Lung (tissue), 12 donors: ENCODE measurements around the gene CYRIA. TPM values are rescaled to one million over a fixed set of nuclear protein-coding genes. Genes with fewer than 3 reads are reported as not detected.

Experiments
- ATAC-seq: fragments of 200-7000 bp; cut with Tn5 transposase; one replicate; pipeline ENCODE4 v1.9.1; 2020; ENCODE audit warnings: moderate number of reproducible peaks; ENCODE audit not compliant: insufficient read depth, low FRiP score
- DNase-seq, 3 donors: peaks; one replicate each; pipeline ENCODE4 v3.0.0-alpha.2; 2013 to 2017
- H3K27ac ChIP-seq, 2 donors: one replicate each; pipeline ENCODE4 v1.5.1; 2013; ENCODE audit warnings: mild to moderate bottlenecking in 2 of 2, moderate library complexity in 2 of 2, control low read depth in 1 of 2, inconsistent platforms in 1 of 2, low read depth in 1 of 2, low read length in 1 of 2
- H3K27me3 ChIP-seq, 3 donors: one replicate each; pipeline ENCODE4 v1.5.1; 2013; ENCODE audit warnings: low read length in 2 of 3; ENCODE audit not compliant: control insufficient read depth in 3 of 3, insufficient read depth in 3 of 3
- H3K36me3 ChIP-seq, 4 donors: one replicate each; pipeline ENCODE4 v1.5.1; 2013; ENCODE audit warnings: low read length in 4 of 4, mild to moderate bottlenecking in 1 of 4, moderate library complexity in 1 of 4; ENCODE audit not compliant: control insufficient read depth in 4 of 4, insufficient read depth in 4 of 4
- H3K4me1 ChIP-seq, 5 donors: one replicate each; pipeline ENCODE4 v1.5.1; 2013; ENCODE audit warnings: low read length in 5 of 5, mild to moderate bottlenecking in 2 of 5, moderate library complexity in 1 of 5; ENCODE audit not compliant: control insufficient read depth in 5 of 5, insufficient read depth in 5 of 5
- H3K4me3 ChIP-seq: one replicate; pipeline ENCODE4 v1.5.1; 2013; ENCODE audit warnings: mild to moderate bottlenecking, control low read depth, moderate library complexity
- H3K9ac ChIP-seq, 2 donors: one replicate each; pipeline ENCODE4 v1.5.1; 2013; ENCODE audit warnings: low read length in 2 of 2, control low read depth in 1 of 2; ENCODE audit not compliant: insufficient read depth in 1 of 2
- H3K9me3 ChIP-seq, 4 donors: one replicate each; pipeline ENCODE4 v1.5.1; 2013; ENCODE audit warnings: low read length in 3 of 4, mild to moderate bottlenecking in 1 of 4, moderate library complexity in 1 of 4; ENCODE audit not compliant: control insufficient read depth in 4 of 4, insufficient read depth in 3 of 4
- WGBS, 2 donors: extraction: QIAGEN DNeasy Blood & Tissue Kit; methylation state at CpG; one replicate each; pipeline ENCODE4 v1.1.7; 2013; 5-methylcytosine and 5-hydroxymethylcytosine counted together
- polyA plus RNA-seq, 2 donors: library from polyadenylated mRNA; stranded (reverse); fragments of 200-250 nt; gene quantifications; one replicate each; pipeline ENCODE4 v1.2.1, GENCODE V29; 2013
- total RNA-seq, 2 donors: library from RNA; depleted of rRNA in 1 of 2; stranded (reverse); fragments of >200 nt in 1 of 2; gene quantifications; one replicate each; pipeline ENCODE4 v1.2.1, GENCODE V29; 2014 to 2021
- TF ChIP-seq, protein P1 (sequence below): IDR thresholded peaks from 2 replicates; pipeline ENCODE4 v1.5.1; 2012; ENCODE audit warnings: mild to moderate bottlenecking; ENCODE audit errors: control extremely low read depth, extremely low read depth
- donor health status: control.
- donor health status: control.
- donor health status: Bipolar disorder and iron deficiency.
- donor health status: healthy.
- donor health status: DM: yes; HTN: yes; CAD: no.

The CYRIA gene
- total and polyA plus RNA-seq, 4 donors = 4.3 to 23.6 (median 16.6) TPM

- Histone ChIP-seq H3K27me3 (no peaks in the 10 kb centered on the region), H3K36me3 (peaks cover 0 to 1% (median 0%) of the 10 kb centered on the region in 4 donors), H3K27ac (peak overlapping the region in 1 of 2 donors; percentile 57), H3K4me3 (no peak overlapping the region), H3K9ac (peak overlapping the region in 1 of 2 donors; percentile 60), H3K4me1 (peaks cover 11 to 48% (median 25%) of the 10 kb centered on the region in 5 donors), H3K9me3 (no peaks in the 10 kb centered on the region)
- peak; percentile 51 for ATAC-seq
- 30 to 44% methylated on average over 12 of the region's 12 CpGs for WGBS, 2 donors
- DNase-seq = peak in 2 of 3 donors; percentile 67 to 73
- TF ChIP-seq, protein P1, sequence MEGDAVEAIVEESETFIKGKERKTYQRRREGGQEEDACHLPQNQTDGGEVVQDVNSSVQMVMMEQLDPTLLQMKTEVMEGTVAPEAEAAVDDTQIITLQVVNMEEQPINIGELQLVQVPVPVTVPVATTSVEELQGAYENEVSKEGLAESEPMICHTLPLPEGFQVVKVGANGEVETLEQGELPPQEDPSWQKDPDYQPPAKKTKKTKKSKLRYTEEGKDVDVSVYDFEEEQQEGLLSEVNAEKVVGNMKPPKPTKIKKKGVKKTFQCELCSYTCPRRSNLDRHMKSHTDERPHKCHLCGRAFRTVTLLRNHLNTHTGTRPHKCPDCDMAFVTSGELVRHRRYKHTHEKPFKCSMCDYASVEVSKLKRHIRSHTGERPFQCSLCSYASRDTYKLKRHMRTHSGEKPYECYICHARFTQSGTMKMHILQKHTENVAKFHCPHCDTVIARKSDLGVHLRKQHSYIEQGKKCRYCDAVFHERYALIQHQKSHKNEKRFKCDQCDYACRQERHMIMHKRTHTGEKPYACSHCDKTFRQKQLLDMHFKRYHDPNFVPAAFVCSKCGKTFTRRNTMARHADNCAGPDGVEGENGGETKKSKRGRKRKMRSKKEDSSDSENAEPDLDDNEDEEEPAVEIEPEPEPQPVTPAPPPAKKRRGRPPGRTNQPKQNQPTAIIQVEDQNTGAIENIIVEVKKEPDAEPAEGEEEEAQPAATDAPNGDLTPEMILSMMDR = no peak
Measured at GRCh38 chr2:16650287-16651249, 15.1 kb downstream of the CYRIA start.

DNA sequence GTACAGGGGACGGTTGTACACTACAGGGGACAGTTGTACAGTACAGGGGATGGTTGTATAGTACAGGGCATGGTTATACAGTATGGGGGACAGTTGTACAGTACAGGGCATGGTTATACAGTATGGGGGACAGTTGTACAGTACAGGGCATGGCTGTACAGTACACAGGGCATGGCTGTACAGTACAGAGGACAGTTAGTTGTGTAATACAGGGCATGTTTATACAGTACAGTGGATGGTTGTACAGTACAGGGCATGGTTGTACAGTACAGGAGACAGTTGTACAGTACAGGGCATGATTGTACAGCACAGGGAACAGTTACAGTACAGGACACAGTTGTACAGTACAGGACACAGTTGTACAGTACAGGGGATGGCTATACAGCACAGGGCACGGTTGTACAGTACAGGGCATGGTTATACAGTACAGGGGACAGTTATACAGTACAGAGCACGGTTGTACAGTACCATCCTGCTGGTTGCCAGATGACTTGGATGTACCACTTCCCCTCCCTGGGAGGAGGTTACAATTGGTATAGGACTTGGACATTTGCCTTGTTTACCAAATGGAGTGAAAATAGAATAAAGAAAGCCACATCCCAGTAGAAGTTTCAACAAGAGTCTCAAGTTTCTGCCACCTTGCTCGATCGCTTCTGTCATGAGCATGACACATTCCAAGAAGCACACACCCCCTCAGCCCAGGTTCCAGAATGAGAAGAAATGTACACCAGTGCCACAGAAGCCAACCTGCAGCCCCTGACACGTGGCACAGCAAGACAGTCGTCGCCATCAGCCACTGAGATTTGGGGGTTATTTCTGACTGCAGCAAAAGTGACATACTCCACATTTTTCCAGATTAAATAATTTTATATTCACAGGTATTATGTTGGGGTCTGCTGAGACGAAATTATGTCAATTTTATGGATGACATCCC is 16.0 kb downstream of the CYRIA start:
- no peak for DNase-seq
- H3K9ac ChIP-seq = no peak overlapping the region
- TF ChIP-seq, protein P1 = no peak
- no peaks in the 10 kb centered on the region for H3K9me3 ChIP-seq
- H3K4me1 ChIP-seq = peaks cover 11 to 48% (median 25%) of the 10 kb centered on the region in 5 donors
- peaks cover 0 to 1% (median 0%) of the 10 kb centered on the region in 4 donors for H3K36me3 ChIP-seq
- ATAC-seq = no peak
- H3K4me3 ChIP-seq = no peak overlapping the region
- 66 to 77% methylated on average over 9 of the region's 9 CpGs for WGBS, 2 donors
- peak overlapping the region in 1 of 2 donors; percentile 15 for H3K27ac ChIP-seq
- H3K27me3 ChIP-seq = no peaks in the 10 kb centered on the region

DNA sequence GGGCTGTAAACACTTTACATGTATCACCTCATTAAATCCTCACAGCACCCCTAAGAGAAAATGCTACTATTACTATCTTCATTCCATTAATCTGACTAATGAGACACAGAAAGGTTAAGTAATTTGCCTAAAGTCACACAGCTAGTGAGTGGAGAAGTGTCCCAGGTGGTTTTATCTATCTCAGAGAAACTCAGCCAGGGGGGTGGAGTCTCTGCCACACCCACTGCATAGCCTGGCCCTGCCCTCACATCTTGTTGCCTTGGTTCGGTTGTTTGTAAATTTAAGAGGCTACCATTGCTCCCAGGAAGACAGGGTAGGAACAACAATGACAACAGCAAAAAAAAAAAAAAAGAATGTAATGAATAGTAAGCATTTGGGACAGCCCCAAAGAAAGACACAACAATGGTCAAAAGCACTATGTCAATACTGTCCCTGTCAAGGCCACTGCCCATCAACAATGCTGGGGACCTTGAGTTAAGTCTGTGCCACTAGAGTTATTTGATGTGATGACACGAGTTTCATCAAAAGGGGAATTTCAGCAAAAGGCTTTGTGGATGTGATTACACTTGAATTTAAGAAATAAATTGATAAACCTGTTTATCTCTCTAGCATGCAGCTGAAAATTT is 17.5 kb downstream of the CYRIA start:
- Histone ChIP-seq H3K27me3 (no peaks in the 10 kb centered on the region), H3K36me3 (peaks cover 0 to 1% (median 0%) of the 10 kb centered on the region in 4 donors), H3K4me1 (peaks cover 8 to 37% (median 18%) of the 10 kb centered on the region in 5 donors), H3K9me3 (no peaks in the 10 kb centered on the region), H3K4me3 (no peak overlapping the region), H3K27ac (no peak overlapping the region), H3K9ac (no peak overlapping the region)
- TF ChIP-seq, protein P1 = no peak
- ATAC-seq = no peak
- DNase-seq = no peak
- WGBS, 2 donors = 86 to 89% methylated on average over 2 of the region's 2 CpGs
